ENCODE data around the gene MYO15B. TPM values are rescaled to one million over a fixed set of nuclear protein-coding genes. Genes with fewer than 3 reads are reported as not detected.

MYO15B gene
- total RNA-seq, 4 donors from 2014 or later = 51.5 to 191 (median 73.5) TPM

GRCh38 chr17:75668489-75668888, 80.9 kb downstream of the MYO15B start:
- no peak for TF ChIP-seq CTCF (IDR thresholded peaks at IDR 0.05; ENCODE audit: low read depth)

- TF ChIP-seq CTCF (IDR thresholded peaks at IDR 0.05; ENCODE audit: low read depth) = no peak
Measured at GRCh38 chr17:75670868-75671267, 83.3 kb downstream of the MYO15B start.

- TF ChIP-seq CTCF (IDR thresholded peaks at IDR 0.05; ENCODE audit: low read depth) = no peak
Measured at GRCh38 chr17:75672011-75672410, 84.4 kb downstream of the MYO15B start.

GRCh38 chr17:75673487-75673886, 85.9 kb downstream of the MYO15B start:
- no peak for TF ChIP-seq CTCF (IDR thresholded peaks at IDR 0.05; ENCODE audit: low read depth)

Other genes starting within 250 kb of the MYO15B start
- gene GRB2, start 182.1 kb upstream of the MYO15B start, total RNA-seq = 100 to 1,000 TPM in 2 of 4 donors, 10 to 100 TPM in 2; 69.3 to 133 (median 114) TPM
- gene TMEM94, start 131.2 kb upstream of the MYO15B start, total RNA-seq = 10 to 100 TPM; 35.0 to 80.2 (median 45.9) TPM
- 10 to 100 TPM in 2 of 4 donors, 1 to 10 TPM in 2; 5.6 to 26.6 (median 10.2) TPM for gene CASKIN2, start 72.3 kb upstream of the MYO15B start, total RNA-seq
- 10 to 100 TPM in 3 of 4 donors, 1 to 10 TPM in 1; 9.5 to 23.8 (median 17.3) TPM for gene TSEN54, start 71.3 kb upstream of the MYO15B start, total RNA-seq
- 1 to 10 TPM; 2.0 to 7.3 (median 3.5) TPM for gene LLGL2, start 62.1 kb upstream of the MYO15B start, total RNA-seq
- 1 to 10 TPM in 1 of 4 donors, under 1 TPM in 1, not detected in 2; 0.66 to 1.9 TPM for gene SMIM5, start 45.6 kb downstream of the MYO15B start, total RNA-seq
- 10 to 100 TPM in 2 of 4 donors, 1 to 10 TPM in 2; 7.7 to 23.4 (median 15.5) TPM for gene RECQL5, start 79.4 kb downstream of the MYO15B start, total RNA-seq
- 10 to 100 TPM; 58.0 to 78.9 (median 61.7) TPM for gene SAP30BP, start 79.5 kb downstream of the MYO15B start, total RNA-seq
- gene ITGB4, start 133.7 kb downstream of the MYO15B start, total RNA-seq = 10 to 100 TPM in 2 of 4 donors, 1 to 10 TPM in 2; 5.1 to 25.2 (median 9.9) TPM
- gene GALK1, start 177.4 kb downstream of the MYO15B start, total RNA-seq = 10 to 100 TPM; 13.2 to 31.3 (median 24.5) TPM
- gene UNK, start 197.0 kb downstream of the MYO15B start, total RNA-seq = 10 to 100 TPM; 21.8 to 42.1 (median 29.7) TPM

All from subcutaneous adipose tissue (tissue), 4 donors.